Measurements from ENCODE around the gene PRKAR2B. TPM values are rescaled to one million over a fixed set of nuclear protein-coding genes. Genes with fewer than 3 reads are reported as not detected.

The PRKAR2B gene
- polyA plus RNA-seq, 1 donor from 2014 or later, result 297 TPM

- H4K20me1 ChIP-seq (ENCODE audit: insufficient read depth), result no peaks in the 10 kb centered on the region
- no peaks in the 10 kb centered on the region for H3K27me3 ChIP-seq (ENCODE audit: insufficient read depth, low read depth, low read length)
- no peak overlapping the region for H2AFZ ChIP-seq (ENCODE audit: low read depth, low read length)
- no peaks in the 10 kb centered on the region for H3K9me2 ChIP-seq (ENCODE audit: insufficient read depth, low read length)
- H3K79me2 ChIP-seq (replicated peaks; ENCODE audit: insufficient read depth, low read length), result no peaks in the 10 kb centered on the region
- no peak overlapping the region for H3K4me2 ChIP-seq (ENCODE audit: low read length)
- no peaks in the 10 kb centered on the region for H3K9me3 ChIP-seq (ENCODE audit: low read length)
- no peaks in the 10 kb centered on the region for H3F3A ChIP-seq (ENCODE audit: insufficient read depth, low read length, poor library complexity, severe bottlenecking)
- H3K9ac ChIP-seq (ENCODE audit: low read length), result no peak overlapping the region
- no peak overlapping the region for H3K27ac ChIP-seq (ENCODE audit: low read length)
- no peak overlapping the region for H3K4me3 ChIP-seq (ENCODE audit: low read length)
- no peaks in the 10 kb centered on the region for H3K36me3 ChIP-seq (ENCODE audit: insufficient read depth, low read length)
- no peak for TF ChIP-seq MXI1 (conservative IDR thresholded peaks at IDR 0.05; ENCODE audit: poor library complexity, severe bottlenecking)
- TF ChIP-seq EP300 (conservative IDR thresholded peaks at IDR 0.05; ENCODE audit: poor library complexity, severe bottlenecking), result no peak
- TF ChIP-seq REST (IDR thresholded peaks at IDR 0.05; ENCODE audit: borderline replicate concordance), result no peak
- TF ChIP-seq EZH2 (IDR thresholded peaks at IDR 0.05; ENCODE audit: borderline replicate concordance, insufficient read depth, low read length, poor library complexity, severe bottlenecking), result no peak
- no peak for TF ChIP-seq TAF1 (IDR thresholded peaks at IDR 0.05; ENCODE audit: low read depth)
- no peak for TF ChIP-seq SMC3 (conservative IDR thresholded peaks at IDR 0.05; ENCODE audit: poor library complexity)
- no peak for TF ChIP-seq RAD21 (conservative IDR thresholded peaks at IDR 0.05)
- TF ChIP-seq, protein P1, sequence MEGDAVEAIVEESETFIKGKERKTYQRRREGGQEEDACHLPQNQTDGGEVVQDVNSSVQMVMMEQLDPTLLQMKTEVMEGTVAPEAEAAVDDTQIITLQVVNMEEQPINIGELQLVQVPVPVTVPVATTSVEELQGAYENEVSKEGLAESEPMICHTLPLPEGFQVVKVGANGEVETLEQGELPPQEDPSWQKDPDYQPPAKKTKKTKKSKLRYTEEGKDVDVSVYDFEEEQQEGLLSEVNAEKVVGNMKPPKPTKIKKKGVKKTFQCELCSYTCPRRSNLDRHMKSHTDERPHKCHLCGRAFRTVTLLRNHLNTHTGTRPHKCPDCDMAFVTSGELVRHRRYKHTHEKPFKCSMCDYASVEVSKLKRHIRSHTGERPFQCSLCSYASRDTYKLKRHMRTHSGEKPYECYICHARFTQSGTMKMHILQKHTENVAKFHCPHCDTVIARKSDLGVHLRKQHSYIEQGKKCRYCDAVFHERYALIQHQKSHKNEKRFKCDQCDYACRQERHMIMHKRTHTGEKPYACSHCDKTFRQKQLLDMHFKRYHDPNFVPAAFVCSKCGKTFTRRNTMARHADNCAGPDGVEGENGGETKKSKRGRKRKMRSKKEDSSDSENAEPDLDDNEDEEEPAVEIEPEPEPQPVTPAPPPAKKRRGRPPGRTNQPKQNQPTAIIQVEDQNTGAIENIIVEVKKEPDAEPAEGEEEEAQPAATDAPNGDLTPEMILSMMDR (IDR thresholded peaks at IDR 0.05; ENCODE audit: poor library complexity, severe bottlenecking), result no peak
- TF ChIP-seq POLR2AphosphoS5 (IDR thresholded peaks at IDR 0.05), result no peak
Observed at GRCh38 chr7:107007007-107007891, 37.3 kb upstream of the PRKAR2B start.

DNA sequence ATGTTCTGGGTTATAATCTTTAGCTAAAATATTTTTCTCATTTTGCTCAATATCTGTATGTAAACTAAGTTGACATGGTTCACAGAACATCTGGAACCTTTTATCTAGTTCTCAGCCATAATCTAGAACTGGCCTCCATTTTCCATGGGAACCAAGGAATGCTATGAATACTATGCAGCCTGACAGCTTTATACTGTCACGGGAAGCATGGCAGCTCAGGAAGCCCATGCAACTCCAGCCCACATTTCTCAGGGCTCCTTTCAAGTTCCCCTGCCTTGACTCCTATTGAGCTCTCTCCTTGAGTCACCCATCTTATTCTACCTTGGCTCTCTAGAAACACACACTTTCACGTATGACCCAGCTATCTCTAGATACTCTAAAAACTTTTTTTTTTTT lies 36.6 kb upstream of the PRKAR2B start:
- H4K20me1 ChIP-seq (ENCODE audit: insufficient read depth), result no peaks in the 10 kb centered on the region
- no peak for TF ChIP-seq SMC3 (conservative IDR thresholded peaks at IDR 0.05; ENCODE audit: poor library complexity)
- TF ChIP-seq POLR2AphosphoS5 (IDR thresholded peaks at IDR 0.05), result no peak
- TF ChIP-seq MXI1 (conservative IDR thresholded peaks at IDR 0.05; ENCODE audit: poor library complexity, severe bottlenecking), result no peak
- TF ChIP-seq, protein P1 (IDR thresholded peaks at IDR 0.05; ENCODE audit: poor library complexity, severe bottlenecking), result no peak
- no peak for TF ChIP-seq REST (IDR thresholded peaks at IDR 0.05; ENCODE audit: borderline replicate concordance)
- TF ChIP-seq TAF1 (IDR thresholded peaks at IDR 0.05; ENCODE audit: low read depth), result no peak
- TF ChIP-seq EP300 (conservative IDR thresholded peaks at IDR 0.05; ENCODE audit: poor library complexity, severe bottlenecking), result no peak
- no peak for TF ChIP-seq RAD21 (conservative IDR thresholded peaks at IDR 0.05)
- no peak for TF ChIP-seq EZH2 (IDR thresholded peaks at IDR 0.05; ENCODE audit: borderline replicate concordance, insufficient read depth, low read length, poor library complexity, severe bottlenecking)
- H3K27ac ChIP-seq (ENCODE audit: low read length), result no peak overlapping the region
- no peaks in the 10 kb centered on the region for H3K9me3 ChIP-seq (ENCODE audit: low read length)
- no peak overlapping the region for H2AFZ ChIP-seq (ENCODE audit: low read depth, low read length)
- H3F3A ChIP-seq (ENCODE audit: insufficient read depth, low read length, poor library complexity, severe bottlenecking), result no peaks in the 10 kb centered on the region
- no peaks in the 10 kb centered on the region for H3K79me2 ChIP-seq (replicated peaks; ENCODE audit: insufficient read depth, low read length)
- H3K4me2 ChIP-seq (ENCODE audit: low read length), result no peak overlapping the region
- no peaks in the 10 kb centered on the region for H3K9me2 ChIP-seq (ENCODE audit: insufficient read depth, low read length)
- H3K4me3 ChIP-seq (ENCODE audit: low read length), result no peak overlapping the region
- no peak overlapping the region for H3K9ac ChIP-seq (ENCODE audit: low read length)
- H3K36me3 ChIP-seq (ENCODE audit: insufficient read depth, low read length), result no peaks in the 10 kb centered on the region
- no peaks in the 10 kb centered on the region for H3K27me3 ChIP-seq (ENCODE audit: insufficient read depth, low read depth, low read length)
